IMR-90 (cell line): ENCODE measurements around the gene LOC101059915.
"Not testable (repeated sequence)": the region's sequence is repeated elsewhere in the genome, so short reads cannot be mapped to it uniquely, and the experiment has no call there.

ENCODE experiments used
- ATAC-seq: fragments of 200-7000 bp; cut with Tn5 transposase; 2 replicates; pipeline ENCODE4 v1.9.1; 2020; ENCODE audit warnings: low read depth, mild to moderate bottlenecking, moderate library complexity
- BruUV-seq: library from RNA; stranded (reverse); fragments of 400-500 nt; replicated peaks from 2 replicates; lab custom pipeline; 2021; lab: Mats Ljungman, UMichigan
- CTCF ChIA-PET: fragments of 300-600 bp; formaldehyde crosslinking; extraction: SDS; loops from one replicate; lab custom pipeline; 2021; ENCODE audit warnings: antibody characterized with exemption; lab: Yijun Ruan, JAX
- POLR2A ChIA-PET: fragments of 300-600 bp; sonication (Branson Sonifier 250); formaldehyde crosslinking; loops from one replicate; lab custom pipeline; 2022; ENCODE audit warnings: antibody characterized with exemption; ENCODE audit not compliant: unreplicated experiment; lab: Charles Lee
- DNase-seq: peaks from one replicate; pipeline ENCODE4 v3.0.0; 2013
- H2AFZ ChIP-seq: replicated peaks from 2 replicates; pipeline ENCODE3; 2013; ENCODE audit warnings: low read length, mild to moderate bottlenecking; ENCODE audit not compliant: poor library complexity
- H2AK5ac ChIP-seq: 2 replicates; pipeline ENCODE4 v1.6.1; 2013; ENCODE audit warnings: low read depth, low read length, inconsistent platforms
- H2AK9ac ChIP-seq: replicated peaks from 2 replicates; pipeline ENCODE3; 2013; ENCODE audit warnings: mild to moderate bottlenecking, low read depth, low read length, moderate library complexity; ENCODE audit not compliant: poor library complexity
- H2BK120ac ChIP-seq: 2 replicates; pipeline ENCODE4 v1.6.1; 2013; ENCODE audit warnings: low read depth, low read length, inconsistent platforms
- H2BK15ac ChIP-seq: 3 replicates; pipeline ENCODE4 v1.6.1; 2013; ENCODE audit warnings: low read depth, low read length, inconsistent platforms
- H2BK20ac ChIP-seq: 2 replicates; pipeline ENCODE4 v1.6.1; 2013; ENCODE audit warnings: low read depth, mild to moderate bottlenecking, inconsistent platforms, low read length, moderate library complexity
- H2BK5ac ChIP-seq: 2 replicates; pipeline ENCODE4 v1.6.1; 2013; ENCODE audit warnings: mild to moderate bottlenecking, low read depth, low read length, inconsistent platforms; ENCODE audit not compliant: poor library complexity, severe bottlenecking
- H3K14ac ChIP-seq: replicated peaks from 2 replicates; pipeline ENCODE4 v1.6.1; 2013; ENCODE audit warnings: low read depth, low read length, inconsistent platforms
- H3K18ac ChIP-seq: 2 replicates; pipeline ENCODE4 v1.6.1; 2013; ENCODE audit warnings: low read depth, low read length, control low read depth
- H3K23ac ChIP-seq: 2 replicates; pipeline ENCODE4 v1.6.1; 2013; ENCODE audit warnings: low read depth, low read length, inconsistent platforms
- H3K27ac ChIP-seq: 2 replicates; pipeline ENCODE4 v1.5.1; 2013; ENCODE audit warnings: mild to moderate bottlenecking, control low read depth, low read length; ENCODE audit not compliant: insufficient read depth
- H3K27me3 ChIP-seq: 2 replicates; pipeline ENCODE4 v1.6.1; 2013; ENCODE audit warnings: low read length; ENCODE audit not compliant: control insufficient read depth, insufficient read depth
- H3K36me3 ChIP-seq: 2 replicates; pipeline ENCODE4 v1.6.1; 2013; ENCODE audit warnings: low read length, mixed read lengths; ENCODE audit not compliant: control insufficient read depth, insufficient read depth
- H3K4ac ChIP-seq: 2 replicates; pipeline ENCODE4 v1.6.1; 2013; ENCODE audit warnings: low read depth, low read length, inconsistent platforms
- H3K4me1 ChIP-seq: 2 replicates; pipeline ENCODE4 v1.6.1; 2013; ENCODE audit warnings: low read length, mixed read lengths; ENCODE audit not compliant: control insufficient read depth, insufficient read depth
- H3K4me2 ChIP-seq: 2 replicates; pipeline ENCODE4 v1.6.1; 2013; ENCODE audit warnings: low read depth, mild to moderate bottlenecking, control low read depth, low read length, moderate library complexity
- H3K4me3 ChIP-seq: 2 replicates; pipeline ENCODE4 v1.5.1; 2013; ENCODE audit warnings: low read depth, mild to moderate bottlenecking, control low read depth, low read length, moderate library complexity; ENCODE audit not compliant: insufficient read depth
- H3K56ac ChIP-seq: 2 replicates; pipeline ENCODE4 v1.6.1; 2013; ENCODE audit warnings: low read length, inconsistent platforms; ENCODE audit not compliant: insufficient read depth; ENCODE audit errors: extremely low read depth
- H3K79me1 ChIP-seq, 2 experiments: 2 replicates each; pipeline ENCODE4 v1.6.1; 2013; ENCODE audit warnings: low read length in 2 of 2, inconsistent platforms in 1 of 2, low read depth in 1 of 2
- H3K9ac ChIP-seq: 2 replicates; pipeline ENCODE4 v1.6.1; 2013; ENCODE audit warnings: low read depth, low read length, control low read depth
- H3K9me1 ChIP-seq: 2 replicates; pipeline ENCODE4 v1.6.1; 2013; ENCODE audit warnings: low read length, inconsistent platforms; ENCODE audit not compliant: insufficient read depth
- H3K9me3 ChIP-seq: 2 replicates; pipeline ENCODE4 v1.6.1; 2013; ENCODE audit warnings: low read length; ENCODE audit not compliant: control insufficient read depth, insufficient read depth
- H4K20me1 ChIP-seq: 2 replicates; pipeline ENCODE4 v1.6.1; 2013; ENCODE audit warnings: low read length, inconsistent platforms; ENCODE audit not compliant: insufficient read depth
- H4K5ac ChIP-seq: 2 replicates; pipeline ENCODE4 v1.6.1; 2013; ENCODE audit warnings: mild to moderate bottlenecking, low read depth, low read length, control low read depth
- H4K8ac ChIP-seq, 2 experiments: 2 replicates each; pipeline ENCODE4 v1.6.1; 2013; ENCODE audit warnings: low read depth in 2 of 2, low read length in 2 of 2, control low read depth in 1 of 2, inconsistent platforms in 1 of 2
- H4K91ac ChIP-seq: 2 replicates; pipeline ENCODE4 v1.6.1; 2013; ENCODE audit warnings: low read depth, low read length, inconsistent platforms; ENCODE audit not compliant: insufficient read depth
- BHLHE40 ChIP-seq: fragments of 150-350 bp; IDR thresholded peaks from 2 replicates; pipeline ENCODE4 v1.6.1; 2016; ENCODE audit warnings: mild to moderate bottlenecking, low read depth, low read length
- CHD1 ChIP-seq: IDR thresholded peaks from 2 replicates; pipeline ENCODE4 v1.6.1; 2012; ENCODE audit warnings: low read depth, low read length, improper control_type of control experiment
- FOS ChIP-seq: fragments of 150-350 bp; IDR thresholded peaks from 2 replicates; pipeline ENCODE4 v1.6.1; 2016; ENCODE audit warnings: low read depth, low read length
- MAFK ChIP-seq: IDR thresholded peaks from 2 replicates; pipeline ENCODE4 v1.6.1; 2012; ENCODE audit warnings: low read depth, low read length, improper control_type of control experiment
- MAZ ChIP-seq: IDR thresholded peaks from 2 replicates; pipeline ENCODE4 v1.6.1; 2012; ENCODE audit warnings: low read depth, mild to moderate bottlenecking, low read length, improper control_type of control experiment, moderate library complexity, borderline replicate concordance
- MXI1 ChIP-seq: IDR thresholded peaks from 2 replicates; pipeline ENCODE4 v1.6.1; 2012; ENCODE audit warnings: low read depth, mild to moderate bottlenecking, low read length, moderate library complexity, borderline replicate concordance
- POLR2A ChIP-seq: IDR thresholded peaks from 2 replicates; pipeline ENCODE4 v1.6.1; 2012; ENCODE audit warnings: mild to moderate bottlenecking, low read depth, low read length
- RAD21 ChIP-seq: IDR thresholded peaks from 2 replicates; pipeline ENCODE4 v1.6.1; 2012; ENCODE audit warnings: low read length, improper control_type of control experiment
- RCOR1 ChIP-seq: IDR thresholded peaks from 2 replicates; pipeline ENCODE4 v1.6.1; 2012; ENCODE audit warnings: mild to moderate bottlenecking, low read length, improper control_type of control experiment; ENCODE audit not compliant: insufficient replicate concordance
- RFX5 ChIP-seq: IDR thresholded peaks from 2 replicates; pipeline ENCODE4 v1.8.0; 2012; ENCODE audit warnings: low read depth, mild to moderate bottlenecking, low read length, moderate library complexity
- WGBS, 2 experiments: methylation state at CpG; one replicate each; pipeline versions ENCODE4 v1.1.5 to v1.1.7; 2013; ENCODE audit warnings: missing lambda C conversion rate in 2 of 2; ENCODE audit not compliant: insufficient read length in 1 of 2; ENCODE audit errors: extremely low coverage in 2 of 2; 5-methylcytosine and 5-hydroxymethylcytosine counted together
- dilution Hi-C: fragments of 300-500 bp; cut with HindIII; formaldehyde crosslinking; loops from one replicate; pipeline ENCODE4 v1.14.3; 2018; ENCODE audit warnings: low sequenced_read_pairs; ENCODE audit not compliant: unreplicated experiment
- in situ Hi-C: fragments of 300-500 bp; cut with MboI; formaldehyde crosslinking; loops from 3 replicates; pipeline ENCODE4 v1.14.3; 2019; ENCODE audit warnings: low sequenced_read_pairs, inconsistent platforms, mixed read lengths
- intact Hi-C: fragments of 100-400 bp; cut with micrococcal nuclease; formaldehyde crosslinking; loops from 2 replicates; pipeline ENCODE4 v1.10.0; 2022
- TF ChIP-seq, protein P1 (sequence below): fragments of 150-350 bp; IDR thresholded peaks from 2 replicates; pipeline ENCODE4 v1.6.1; 2016; ENCODE audit warnings: low read depth, mild to moderate bottlenecking, low read length, moderate library complexity, borderline replicate concordance

LOC101059915 gene

DNA sequence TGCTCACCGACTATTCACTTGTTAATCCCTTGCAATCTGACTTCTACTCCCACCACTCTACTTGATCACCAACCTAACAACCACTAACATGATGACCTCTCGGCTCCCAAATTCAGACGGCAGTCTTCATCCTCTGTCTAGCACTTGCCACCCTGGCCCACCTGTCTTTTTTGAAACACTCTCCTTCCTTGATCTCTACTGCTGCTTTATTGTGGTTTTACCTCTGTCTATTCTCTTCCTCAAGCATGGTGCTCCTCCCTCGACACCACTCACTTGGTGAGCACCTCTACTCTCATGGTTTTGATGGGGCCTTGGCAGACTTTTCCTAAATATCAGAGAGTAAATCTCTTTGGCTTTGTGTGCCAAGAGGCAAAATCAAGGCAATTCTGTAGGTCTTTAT is 27.3 kb upstream of the LOC101059915 start:
- Histone ChIP-seq H3K4me2 (no peak overlapping the region), H3K27me3 (peaks cover 1% of the 10 kb centered on the region; the same call in 1 of the 2 replicates), H2AK5ac (no peak overlapping the region), H4K91ac (no peak overlapping the region), H3K18ac (no peak overlapping the region), H2BK5ac (no peak overlapping the region), H3K4ac (no peak overlapping the region), H4K5ac (no peak overlapping the region), H3K27ac (no peak overlapping the region), H4K20me1 (no peaks in the 10 kb centered on the region), H2BK15ac (no peak overlapping the region), H4K8ac (no peak overlapping the region), H3K9me3 (no peaks in the 10 kb centered on the region), H2AFZ (no peak overlapping the region), H3K4me3 (no peak overlapping the region), H2AK9ac (no peak overlapping the region), H3K36me3 (no peaks in the 10 kb centered on the region), H2BK20ac (no peak overlapping the region), H3K9me1 (no peaks in the 10 kb centered on the region), H2BK120ac (no peak overlapping the region), H3K14ac (no peak overlapping the region), H3K4me1 (no peaks in the 10 kb centered on the region), H3K9ac (no peak overlapping the region), H3K79me1 (no peaks in the 10 kb centered on the region), H3K56ac (no peak overlapping the region), H3K23ac (no peak overlapping the region)
- ATAC-seq (no peak), DNase-seq (no peak)
- no peak for TF ChIP-seq RFX5
- TF ChIP-seq MAFK: no peak
- TF ChIP-seq RCOR1: no peak
- TF ChIP-seq BHLHE40: no peak
- no peak for TF ChIP-seq RAD21
- no peak for TF ChIP-seq MXI1
- no peak for TF ChIP-seq POLR2A
- no peak for TF ChIP-seq CHD1
- no peak for TF ChIP-seq FOS
- TF ChIP-seq MAZ: no peak
- TF ChIP-seq, protein P1, sequence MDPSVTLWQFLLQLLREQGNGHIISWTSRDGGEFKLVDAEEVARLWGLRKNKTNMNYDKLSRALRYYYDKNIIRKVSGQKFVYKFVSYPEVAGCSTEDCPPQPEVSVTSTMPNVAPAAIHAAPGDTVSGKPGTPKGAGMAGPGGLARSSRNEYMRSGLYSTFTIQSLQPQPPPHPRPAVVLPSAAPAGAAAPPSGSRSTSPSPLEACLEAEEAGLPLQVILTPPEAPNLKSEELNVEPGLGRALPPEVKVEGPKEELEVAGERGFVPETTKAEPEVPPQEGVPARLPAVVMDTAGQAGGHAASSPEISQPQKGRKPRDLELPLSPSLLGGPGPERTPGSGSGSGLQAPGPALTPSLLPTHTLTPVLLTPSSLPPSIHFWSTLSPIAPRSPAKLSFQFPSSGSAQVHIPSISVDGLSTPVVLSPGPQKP: no peak
- CTCF ChIA-PET: no interaction called here
- intact Hi-C loops (no loop called here), dilution Hi-C loops (no loop called here), in situ Hi-C loops (loop anchor here (25.0 kb wide), 1 partner anchor 878 kb away; no protein-coding TSS in a partner anchor)
- POLR2A ChIA-PET: no interaction called here
- WGBS, 2 experiments: 67% methylated on average over 1 of the region's 4 CpGs; no CpG with 5 or more reads in 1 of the 2 experiments
- BruUV-seq: no TSS peak

DNA sequence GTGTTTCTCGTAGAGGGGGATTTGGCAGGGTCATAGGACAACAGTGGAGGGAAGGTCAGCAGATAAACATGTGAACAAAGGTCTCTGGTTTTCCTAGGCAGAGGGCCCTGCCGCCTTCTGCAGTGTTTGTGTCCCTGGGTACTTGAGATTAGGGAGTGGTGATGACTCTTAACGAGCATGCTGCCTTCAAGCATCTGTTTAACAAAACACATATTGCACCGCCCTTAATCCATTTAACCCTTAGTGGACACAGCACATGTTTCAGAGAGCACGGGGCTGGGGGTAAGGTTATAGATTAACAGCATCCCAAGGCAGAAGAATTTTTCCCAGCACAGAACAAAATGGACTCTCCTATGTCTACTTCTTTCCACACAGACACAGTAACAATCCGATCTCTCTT is 22.9 kb upstream of the LOC101059915 start:
- H2BK5ac ChIP-seq, DNase-seq, BruUV-seq, H4K5ac ChIP-seq, CTCF ChIA-PET, H3K27me3 ChIP-seq, H3K9me3 ChIP-seq, H2BK20ac ChIP-seq, H3K9ac ChIP-seq, H3K56ac ChIP-seq, H4K8ac ChIP-seq, H3K36me3 ChIP-seq, H3K9me1 ChIP-seq, H3K4me3 ChIP-seq, H4K20me1 ChIP-seq, H2AFZ ChIP-seq, H2AK9ac ChIP-seq, H3K4me2 ChIP-seq, H3K4ac ChIP-seq, intact Hi-C loops, dilution Hi-C loops, H3K79me1 ChIP-seq, H2BK120ac ChIP-seq, H3K27ac ChIP-seq, H3K18ac ChIP-seq, POLR2A ChIA-PET, H3K4me1 ChIP-seq, ATAC-seq, H3K23ac ChIP-seq, H3K14ac ChIP-seq, H2AK5ac ChIP-seq, H2BK15ac ChIP-seq, H4K91ac ChIP-seq: not testable (repeated sequence)
- no CpG with 5 or more reads among the region's 6 CpGs for WGBS, 2 experiments
- in situ Hi-C loops: loop anchor here (25.0 kb wide), 1 partner anchor 882 kb away; no protein-coding TSS in a partner anchor
